PFSK-1 (cell line): Measurements from ENCODE around the gene NLRP5.

Experiments used
- FOXP2 ChIP-seq: optimal IDR thresholded peaks from 2 replicates; pipeline ENCODE3; 2011; ENCODE audit warnings: borderline replicate concordance, control low read depth, inconsistent platforms; ENCODE audit not compliant: insufficient read depth; ENCODE audit errors: extremely low read length, extremely low read depth
- POLR2AphosphoS5 ChIP-seq: IDR thresholded peaks from 2 replicates; pipeline ENCODE4 v1.6.1; 2012; ENCODE audit warnings: low read depth, mild to moderate bottlenecking, control low read depth, low read length, moderate library complexity
- REST ChIP-seq, 2 experiments: IDR thresholded peaks; 2 replicates each; pipeline versions ENCODE4 v1.6.1 to v1.8.0; 2011 to 2012; ENCODE audit warnings: low read depth in 2 of 2, low read length in 2 of 2, control low read depth in 1 of 2, inconsistent platforms in 1 of 2, mild to moderate bottlenecking in 1 of 2, moderate library complexity in 1 of 2; ENCODE audit not compliant: insufficient read depth in 1 of 2
- SIN3A ChIP-seq: IDR thresholded peaks from 2 replicates; pipeline ENCODE4 v1.6.1; 2012; ENCODE audit warnings: mild to moderate bottlenecking, low read length, moderate library complexity, borderline replicate concordance; ENCODE audit not compliant: insufficient read depth
- TAF1 ChIP-seq: IDR thresholded peaks from 2 replicates; pipeline ENCODE4 v1.6.1; 2012; ENCODE audit warnings: low read length, control low read depth, borderline replicate concordance; ENCODE audit not compliant: insufficient read depth

- TF ChIP-seq TAF1: no peak
- TF ChIP-seq POLR2AphosphoS5: no peak
- TF ChIP-seq FOXP2: no peak
- TF ChIP-seq REST (IDR thresholded peaks at IDR 0.05; ENCODE audit: insufficient read depth in 1 of 2, low read depth in 2 of 2, low read length in 2 of 2): no peak
- no peak for TF ChIP-seq SIN3A
Observed at GRCh38 chr19:56094449-56094848, 107.9 kb downstream of the NLRP5 start.
